Liver (tissue), 9 donors: ENCODE results near the gene ANKRD11. TPM values are rescaled to one million over a fixed set of nuclear protein-coding genes. Genes with fewer than 3 reads are reported as not detected.

Source experiments
- DNase-seq: peaks from one replicate; pipeline ENCODE4 v3.0.0-alpha.2; 2017; ENCODE audit warnings: low spot score
- H3K27ac ChIP-seq, 2 donors: one replicate each; pipeline ENCODE4 v1.7.0; 2013; ENCODE audit warnings: inconsistent platforms in 2 of 2, low read length in 2 of 2, control low read depth in 1 of 2, low read depth in 1 of 2, mild to moderate bottlenecking in 1 of 2
- H3K27me3 ChIP-seq, 4 donors: one replicate each; pipeline versions ENCODE4 v1.6.1 to v1.7.0; 2013; ENCODE audit warnings: low read length in 3 of 4, inconsistent platforms in 1 of 4, mild to moderate bottlenecking in 1 of 4, moderate library complexity in 1 of 4; ENCODE audit not compliant: control insufficient read depth in 4 of 4, insufficient read depth in 4 of 4
- H3K36me3 ChIP-seq, 4 donors: one replicate each; pipeline versions ENCODE4 v1.6.1 to v1.7.0; 2013; ENCODE audit warnings: low read length in 3 of 4, mild to moderate bottlenecking in 3 of 4, low read depth in 1 of 4, moderate library complexity in 1 of 4; ENCODE audit not compliant: control insufficient read depth in 4 of 4, insufficient read depth in 3 of 4
- H3K4me1 ChIP-seq, 4 donors: one replicate each; pipeline versions ENCODE4 v1.6.1 to v1.7.0; 2013; ENCODE audit warnings: low read length in 3 of 4, mild to moderate bottlenecking in 3 of 4, moderate library complexity in 1 of 4; ENCODE audit not compliant: control insufficient read depth in 4 of 4, insufficient read depth in 4 of 4
- H3K4me3 ChIP-seq, 3 donors: one replicate each; pipeline versions ENCODE4 v1.6.1 to v1.7.0; 2013; ENCODE audit warnings: low read length in 3 of 3, control low read depth in 1 of 3, low read depth in 1 of 3, mild to moderate bottlenecking in 1 of 3
- H3K9ac ChIP-seq, 2 donors: one replicate each; pipeline ENCODE4 v1.7.0; 2013; ENCODE audit warnings: low read length in 2 of 2, mild to moderate bottlenecking in 2 of 2, moderate library complexity in 2 of 2, control low read depth in 1 of 2, low read depth in 1 of 2
- H3K9me3 ChIP-seq, 4 donors: one replicate each; pipeline versions ENCODE4 v1.6.1 to v1.7.0; 2013; ENCODE audit warnings: low read length in 3 of 4; ENCODE audit not compliant: control insufficient read depth in 4 of 4
- EGR1 ChIP-seq, 2 donors: IDR thresholded peaks; 2 replicates each; pipeline ENCODE4 v1.6.1; 2016 to 2018; ENCODE audit warnings: antibody characterized with exemption in 2 of 2, low read depth in 2 of 2
- FOXA1 ChIP-seq: IDR thresholded peaks from 2 replicates; pipeline ENCODE4 v1.6.1; 2016; ENCODE audit warnings: antibody characterized with exemption
- GABPA ChIP-seq, 2 donors: IDR thresholded peaks in 1 of 2; conservative IDR thresholded peaks in 1 of 2; 2 replicates each; pipeline ENCODE4 v1.6.1; 2016; ENCODE audit warnings: antibody characterized with exemption in 2 of 2, mild to moderate bottlenecking in 1 of 2, moderate library complexity in 1 of 2
- HNF4A ChIP-seq, 2 donors: conservative IDR thresholded peaks; 2 replicates each; pipeline ENCODE4 v1.6.1; 2016; ENCODE audit warnings: antibody characterized with exemption in 2 of 2, mild to moderate bottlenecking in 2 of 2
- HNF4G ChIP-seq: IDR thresholded peaks from 2 replicates; pipeline ENCODE4 v1.6.1; 2016; ENCODE audit warnings: antibody characterized with exemption
- JUND ChIP-seq, 2 donors: IDR thresholded peaks; 2 replicates each; pipeline ENCODE4 v1.6.1; 2016; ENCODE audit warnings: antibody characterized with exemption in 2 of 2
- NR2F2 ChIP-seq: IDR thresholded peaks from 2 replicates; pipeline ENCODE4 v1.6.1; 2016; ENCODE audit warnings: antibody characterized with exemption
- RAD21 ChIP-seq, 2 donors: IDR thresholded peaks; 2 replicates each; pipeline ENCODE4 v1.6.1; 2016; ENCODE audit warnings: antibody characterized with exemption in 2 of 2, mild to moderate bottlenecking in 2 of 2
- RXRA ChIP-seq, 2 donors: IDR thresholded peaks; 2 replicates each; pipeline ENCODE4 v1.6.1; 2017 to 2018; ENCODE audit warnings: antibody characterized with exemption in 2 of 2, mild to moderate bottlenecking in 1 of 2
- SP1 ChIP-seq: IDR thresholded peaks from 2 replicates; pipeline ENCODE4 v1.6.1; 2018; ENCODE audit warnings: antibody characterized with exemption, mild to moderate bottlenecking
- TAF1 ChIP-seq: conservative IDR thresholded peaks from 2 replicates; pipeline ENCODE4 v1.6.1; 2016; ENCODE audit warnings: antibody characterized with exemption, mild to moderate bottlenecking
- YY1 ChIP-seq: IDR thresholded peaks from 2 replicates; pipeline ENCODE4 v1.6.1; 2016; ENCODE audit warnings: antibody characterized with exemption, mild to moderate bottlenecking
- WGBS: extraction: QIAGEN DNeasy Blood & Tissue Kit; methylation state at CpG from one replicate; pipeline ENCODE4 v1.1.7; 2013; 5-methylcytosine and 5-hydroxymethylcytosine counted together
- polyA plus RNA-seq, 2 donors: library from polyadenylated mRNA; stranded (reverse) in 1 of 2; unstranded in 1 of 2; fragments of 200-250 nt in 1 of 2; fragments of >200 nt in 1 of 2; fragmentation: Nextera tagmentation in 1 of 2; extraction: Ambion mirVana in 1 of 2; gene quantifications; one replicate each; pipeline versions ENCODE4 v1.2.1 to v1.2.3, GENCODE V29; 2013 to 2015
- total RNA-seq, 2 donors: library from RNA; depleted of rRNA; stranded (reverse); fragments of >200 nt; gene quantifications; one replicate each; pipeline ENCODE4 v1.2.3, GENCODE V29; 2014
- TF ChIP-seq, protein P1 (sequence below): fragments of 150-350 bp; IDR thresholded peaks from 2 replicates; pipeline ENCODE4 v1.5.1; 2017; ENCODE audit warnings: improper control_type of control experiment, low read depth, low read length; ENCODE audit not compliant: missing input control
- TF ChIP-seq, protein P2 (sequence below): IDR thresholded peaks from 2 replicates; pipeline ENCODE4 v1.6.1; 2016; ENCODE audit warnings: antibody characterized with exemption, mild to moderate bottlenecking
- TF ChIP-seq, protein P3 (sequence below): IDR thresholded peaks from 2 replicates; pipeline ENCODE4 v1.6.1; 2016; ENCODE audit warnings: antibody characterized with exemption
- TF ChIP-seq, protein P4 (sequence below): IDR thresholded peaks from 2 replicates; pipeline ENCODE4 v1.6.1; 2016; ENCODE audit warnings: antibody characterized with exemption
- donor health status: healthy.
- donor health status: healthy.
- donor health status: healthy.
- donor health status: healthy.
- donor health status: healthy.

ANKRD11 gene
- total and polyA plus RNA-seq, 4 donors = 16.3 to 55.1 (median 28.0) TPM

DNA sequence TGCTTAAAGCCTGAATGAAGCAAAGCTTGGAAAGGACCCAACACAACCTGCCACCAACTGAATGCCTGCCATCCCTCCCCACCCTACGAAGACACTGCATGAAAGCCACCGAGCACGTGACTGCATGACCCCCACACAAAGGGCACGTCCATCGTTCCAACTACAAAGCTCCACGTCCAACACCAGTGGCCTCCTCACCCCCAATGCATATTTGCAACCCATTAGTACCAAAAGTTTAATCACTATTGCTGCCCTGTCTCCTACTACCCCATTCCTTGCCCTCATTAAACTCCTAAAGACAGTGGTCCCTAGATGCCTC lies 43.4 kb downstream of the ANKRD11 start:
- Histone ChIP-seq H3K36me3 (no peaks in the 10 kb centered on the region), H3K9me3 (no peaks in the 10 kb centered on the region), H3K27ac (no peak overlapping the region), H3K4me1 (peaks cover 27 to 64% (median 47%) of the 10 kb centered on the region in 4 donors), H3K27me3 (no peaks in the 10 kb centered on the region), H3K9ac (no peak overlapping the region), H3K4me3 (no peak overlapping the region)
- no peak for DNase-seq
- WGBS = 59% methylated on average over 6 of the region's 6 CpGs
- no peak for TF ChIP-seq FOXA1
- TF ChIP-seq RXRA (IDR thresholded peaks at IDR 0.05) = no peak
- TF ChIP-seq HNF4G = no peak
- TF ChIP-seq YY1 = no peak
- TF ChIP-seq JUND (IDR thresholded peaks at IDR 0.05) = no peak
- TF ChIP-seq, protein P1, sequence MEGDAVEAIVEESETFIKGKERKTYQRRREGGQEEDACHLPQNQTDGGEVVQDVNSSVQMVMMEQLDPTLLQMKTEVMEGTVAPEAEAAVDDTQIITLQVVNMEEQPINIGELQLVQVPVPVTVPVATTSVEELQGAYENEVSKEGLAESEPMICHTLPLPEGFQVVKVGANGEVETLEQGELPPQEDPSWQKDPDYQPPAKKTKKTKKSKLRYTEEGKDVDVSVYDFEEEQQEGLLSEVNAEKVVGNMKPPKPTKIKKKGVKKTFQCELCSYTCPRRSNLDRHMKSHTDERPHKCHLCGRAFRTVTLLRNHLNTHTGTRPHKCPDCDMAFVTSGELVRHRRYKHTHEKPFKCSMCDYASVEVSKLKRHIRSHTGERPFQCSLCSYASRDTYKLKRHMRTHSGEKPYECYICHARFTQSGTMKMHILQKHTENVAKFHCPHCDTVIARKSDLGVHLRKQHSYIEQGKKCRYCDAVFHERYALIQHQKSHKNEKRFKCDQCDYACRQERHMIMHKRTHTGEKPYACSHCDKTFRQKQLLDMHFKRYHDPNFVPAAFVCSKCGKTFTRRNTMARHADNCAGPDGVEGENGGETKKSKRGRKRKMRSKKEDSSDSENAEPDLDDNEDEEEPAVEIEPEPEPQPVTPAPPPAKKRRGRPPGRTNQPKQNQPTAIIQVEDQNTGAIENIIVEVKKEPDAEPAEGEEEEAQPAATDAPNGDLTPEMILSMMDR = no peak
- no peak for TF ChIP-seq TAF1
- TF ChIP-seq NR2F2 = no peak
- TF ChIP-seq, protein P2, sequence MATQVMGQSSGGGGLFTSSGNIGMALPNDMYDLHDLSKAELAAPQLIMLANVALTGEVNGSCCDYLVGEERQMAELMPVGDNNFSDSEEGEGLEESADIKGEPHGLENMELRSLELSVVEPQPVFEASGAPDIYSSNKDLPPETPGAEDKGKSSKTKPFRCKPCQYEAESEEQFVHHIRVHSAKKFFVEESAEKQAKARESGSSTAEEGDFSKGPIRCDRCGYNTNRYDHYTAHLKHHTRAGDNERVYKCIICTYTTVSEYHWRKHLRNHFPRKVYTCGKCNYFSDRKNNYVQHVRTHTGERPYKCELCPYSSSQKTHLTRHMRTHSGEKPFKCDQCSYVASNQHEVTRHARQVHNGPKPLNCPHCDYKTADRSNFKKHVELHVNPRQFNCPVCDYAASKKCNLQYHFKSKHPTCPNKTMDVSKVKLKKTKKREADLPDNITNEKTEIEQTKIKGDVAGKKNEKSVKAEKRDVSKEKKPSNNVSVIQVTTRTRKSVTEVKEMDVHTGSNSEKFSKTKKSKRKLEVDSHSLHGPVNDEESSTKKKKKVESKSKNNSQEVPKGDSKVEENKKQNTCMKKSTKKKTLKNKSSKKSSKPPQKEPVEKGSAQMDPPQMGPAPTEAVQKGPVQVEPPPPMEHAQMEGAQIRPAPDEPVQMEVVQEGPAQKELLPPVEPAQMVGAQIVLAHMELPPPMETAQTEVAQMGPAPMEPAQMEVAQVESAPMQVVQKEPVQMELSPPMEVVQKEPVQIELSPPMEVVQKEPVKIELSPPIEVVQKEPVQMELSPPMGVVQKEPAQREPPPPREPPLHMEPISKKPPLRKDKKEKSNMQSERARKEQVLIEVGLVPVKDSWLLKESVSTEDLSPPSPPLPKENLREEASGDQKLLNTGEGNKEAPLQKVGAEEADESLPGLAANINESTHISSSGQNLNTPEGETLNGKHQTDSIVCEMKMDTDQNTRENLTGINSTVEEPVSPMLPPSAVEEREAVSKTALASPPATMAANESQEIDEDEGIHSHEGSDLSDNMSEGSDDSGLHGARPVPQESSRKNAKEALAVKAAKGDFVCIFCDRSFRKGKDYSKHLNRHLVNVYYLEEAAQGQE = no peak
- no peak for TF ChIP-seq GABPA (IDR thresholded peaks at IDR 0.05 in 1 of 2, conservative IDR thresholded peaks at IDR 0.05 in 1 of 2)
- TF ChIP-seq SP1 = no peak
- TF ChIP-seq RAD21 (IDR thresholded peaks at IDR 0.05) = no peak
- TF ChIP-seq, protein P3, sequence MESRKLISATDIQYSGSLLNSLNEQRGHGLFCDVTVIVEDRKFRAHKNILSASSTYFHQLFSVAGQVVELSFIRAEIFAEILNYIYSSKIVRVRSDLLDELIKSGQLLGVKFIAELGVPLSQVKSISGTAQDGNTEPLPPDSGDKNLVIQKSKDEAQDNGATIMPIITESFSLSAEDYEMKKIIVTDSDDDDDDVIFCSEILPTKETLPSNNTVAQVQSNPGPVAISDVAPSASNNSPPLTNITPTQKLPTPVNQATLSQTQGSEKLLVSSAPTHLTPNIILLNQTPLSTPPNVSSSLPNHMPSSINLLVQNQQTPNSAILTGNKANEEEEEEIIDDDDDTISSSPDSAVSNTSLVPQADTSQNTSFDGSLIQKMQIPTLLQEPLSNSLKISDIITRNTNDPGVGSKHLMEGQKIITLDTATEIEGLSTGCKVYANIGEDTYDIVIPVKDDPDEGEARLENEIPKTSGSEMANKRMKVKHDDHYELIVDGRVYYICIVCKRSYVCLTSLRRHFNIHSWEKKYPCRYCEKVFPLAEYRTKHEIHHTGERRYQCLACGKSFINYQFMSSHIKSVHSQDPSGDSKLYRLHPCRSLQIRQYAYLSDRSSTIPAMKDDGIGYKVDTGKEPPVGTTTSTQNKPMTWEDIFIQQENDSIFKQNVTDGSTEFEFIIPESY = no peak
- TF ChIP-seq HNF4A (conservative IDR thresholded peaks at IDR 0.05) = no peak
- TF ChIP-seq, protein P4, sequence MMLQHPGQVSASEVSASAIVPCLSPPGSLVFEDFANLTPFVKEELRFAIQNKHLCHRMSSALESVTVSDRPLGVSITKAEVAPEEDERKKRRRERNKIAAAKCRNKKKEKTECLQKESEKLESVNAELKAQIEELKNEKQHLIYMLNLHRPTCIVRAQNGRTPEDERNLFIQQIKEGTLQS = no peak
- TF ChIP-seq EGR1 (IDR thresholded peaks at IDR 0.05; ENCODE audit: low read depth in 2 of 2) = no peak
